Activated CD8-positive, alpha-beta memory T cell treated with anti-CD3 and anti-CD28 coated beads for 36 hours (primary cell): ENCODE results near the gene AKR1E2. TPM values are rescaled to one million over a fixed set of nuclear protein-coding genes. Genes with fewer than 3 reads are reported as not detected.

Experiments used
- CTCF ChIA-PET: fragments of 350-600 bp; sonication (Branson Sonifier 250); formaldehyde crosslinking; loops from one replicate; lab custom pipeline; 2021; ENCODE audit warnings: antibody characterized with exemption; lab: Charles Lee
- POLR2A ChIA-PET: fragments of 350-600 bp; sonication (Branson Sonifier 250); formaldehyde crosslinking; loops from one replicate; lab custom pipeline; 2021; ENCODE audit warnings: antibody characterized with exemption; lab: Charles Lee
- total RNA-seq, 2 experiments: library from RNA; stranded (reverse); gene quantifications; one replicate each; pipeline ENCODE4 v1.2.3, GENCODE V29; 2021

The AKR1E2 gene
- total RNA-seq, 2 experiments from 2014 or later, result 2.0 to 3.2 TPM

DNA sequence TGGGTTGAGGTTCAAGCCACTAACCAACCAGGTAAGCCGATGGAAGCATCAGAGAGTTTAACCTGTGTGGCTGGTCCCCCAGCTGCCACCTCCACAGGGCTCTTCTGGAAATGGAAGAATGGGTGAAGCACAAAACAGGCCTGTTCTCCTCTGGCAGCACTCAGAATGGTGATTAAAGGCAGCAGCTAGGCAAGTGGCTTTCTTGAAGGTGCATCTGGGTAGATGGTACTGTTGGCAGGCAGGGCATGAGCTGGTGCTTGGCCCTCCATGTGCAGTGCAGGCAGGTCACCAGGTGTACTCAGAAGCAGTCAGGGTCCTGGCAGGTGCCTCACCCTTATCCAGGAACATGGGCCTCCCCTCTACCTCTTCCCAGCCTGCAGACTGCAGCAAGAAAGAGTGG, 11.5 kb downstream of the AKR1E2 start:
- ChIA-PET CTCF (interaction anchor here (0.7 to 1.8 kb wide), 2 partner anchors 10 to 23 kb away, joined by 3 to 4 read pairs; no protein-coding TSS in a partner anchor), POLR2A (no interaction called here)

DNA sequence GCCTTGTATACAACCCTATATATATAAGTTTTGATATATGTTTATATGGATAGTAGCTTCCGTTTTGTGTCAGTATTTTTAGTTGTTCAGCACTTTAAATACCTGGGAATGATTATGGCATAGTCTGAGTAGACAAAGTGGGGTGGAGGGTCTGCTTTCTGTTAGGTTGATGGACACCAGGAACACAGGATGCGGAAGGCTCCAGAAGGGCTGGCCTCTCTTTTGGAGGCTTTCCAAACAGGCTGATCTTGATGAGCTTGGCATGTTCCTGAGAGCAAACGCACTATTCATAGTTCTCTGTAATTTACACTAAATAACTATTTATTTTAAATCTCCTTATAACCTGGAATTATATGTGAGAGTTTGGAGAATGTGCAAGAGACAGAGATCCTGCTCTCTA, 12.7 kb downstream of the AKR1E2 start:
- ChIA-PET POLR2A (interaction anchor here (0.6 kb wide), 1 partner anchor 589 kb away, joined by 11 read pairs; no protein-coding TSS in a partner anchor), CTCF (interaction anchor here (1.5 to 1.8 kb wide), 2 partner anchors 11 kb away, joined by 4 read pairs; no protein-coding TSS in a partner anchor)

DNA sequence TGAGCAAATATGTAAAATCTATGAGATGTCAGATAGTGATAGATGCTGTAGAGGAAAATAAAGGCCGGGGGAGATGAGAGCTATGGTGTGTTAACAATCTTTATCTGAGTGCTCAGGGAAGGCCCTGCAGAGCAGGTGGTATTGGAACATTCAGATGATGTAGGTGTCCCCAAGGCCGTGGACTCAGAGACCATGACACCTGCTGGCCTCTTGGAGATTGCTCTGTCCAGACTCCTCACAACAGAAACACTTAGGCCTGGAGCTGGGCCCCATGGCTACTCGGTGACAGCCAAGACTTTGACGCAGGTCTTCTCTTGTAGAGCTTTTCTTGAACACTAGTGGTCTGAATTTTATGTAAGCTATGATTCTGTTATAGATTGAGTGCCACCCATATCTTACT, 13.3 kb downstream of the AKR1E2 start:
- CTCF ChIA-PET, result interaction anchor here (1.5 kb wide), 1 partner anchor 10 kb away, joined by 4 read pairs; no protein-coding TSS in a partner anchor

DNA sequence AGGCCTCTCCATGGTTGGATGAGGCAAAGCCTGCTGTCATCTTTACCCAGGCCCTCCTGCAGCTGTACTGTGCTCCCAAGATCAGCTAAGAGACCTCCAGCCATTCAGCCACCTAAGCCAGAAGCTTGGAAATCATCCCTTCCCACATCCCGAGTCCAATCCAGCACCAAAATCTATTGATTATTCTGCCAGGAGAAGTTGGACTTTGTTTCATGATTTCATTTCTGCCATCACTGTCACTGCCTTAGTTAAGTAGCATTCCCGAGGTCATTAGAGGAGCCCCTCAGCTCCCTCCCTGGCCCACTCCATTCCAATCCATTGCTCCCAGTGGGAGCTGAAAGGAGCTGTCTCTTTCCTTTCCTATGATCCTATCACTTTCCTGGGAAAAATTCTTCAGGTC, 14.1 kb downstream of the AKR1E2 start:
- ChIA-PET CTCF (interaction anchor here (0.9 to 1.1 kb wide), 2 partner anchors 9 to 25 kb away, joined by 3 to 5 read pairs; no protein-coding TSS in a partner anchor), POLR2A (no interaction called here)

More for the DNA sequence above, 13.3 kb downstream of the AKR1E2 start:
- POLR2A ChIA-PET, result interaction anchor here (0.6 kb wide), 1 partner anchor 589 kb away, joined by 11 read pairs; no protein-coding TSS in a partner anchor

DNA sequence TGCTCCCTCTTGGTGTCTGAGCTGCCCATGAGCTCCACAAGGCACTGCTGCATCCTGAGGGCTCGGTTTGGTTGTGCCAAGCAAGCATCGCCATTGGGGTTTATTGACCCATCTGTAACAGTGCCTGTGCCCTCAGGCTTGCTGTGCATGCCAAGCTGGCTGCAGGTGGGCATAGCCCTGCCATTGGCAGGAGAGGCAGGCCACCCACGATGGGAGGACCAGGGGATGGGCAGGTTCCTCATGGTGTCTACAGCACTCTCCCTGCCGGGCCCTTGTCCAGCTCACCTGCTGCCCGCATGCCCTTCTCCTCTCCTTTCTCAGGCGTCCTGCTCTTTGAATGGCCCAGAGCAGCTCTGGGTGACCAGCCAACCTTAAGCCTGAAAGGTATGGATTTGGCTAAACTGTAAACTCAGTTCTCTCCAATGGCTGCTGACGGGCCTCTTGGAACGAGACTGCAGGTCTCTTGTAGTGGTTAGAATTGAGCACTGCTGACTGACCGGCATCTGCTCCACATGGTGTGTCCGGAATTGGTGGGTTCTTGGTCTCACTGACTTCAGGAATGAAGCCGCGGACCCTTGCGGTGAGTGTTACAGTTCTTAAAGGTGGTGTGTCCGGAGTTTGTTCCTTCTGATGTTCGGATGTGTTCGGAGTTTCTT, 17.6 kb downstream of the AKR1E2 start:
- POLR2A ChIA-PET, result no interaction called here
- CTCF ChIA-PET, result no interaction called here

DNA sequence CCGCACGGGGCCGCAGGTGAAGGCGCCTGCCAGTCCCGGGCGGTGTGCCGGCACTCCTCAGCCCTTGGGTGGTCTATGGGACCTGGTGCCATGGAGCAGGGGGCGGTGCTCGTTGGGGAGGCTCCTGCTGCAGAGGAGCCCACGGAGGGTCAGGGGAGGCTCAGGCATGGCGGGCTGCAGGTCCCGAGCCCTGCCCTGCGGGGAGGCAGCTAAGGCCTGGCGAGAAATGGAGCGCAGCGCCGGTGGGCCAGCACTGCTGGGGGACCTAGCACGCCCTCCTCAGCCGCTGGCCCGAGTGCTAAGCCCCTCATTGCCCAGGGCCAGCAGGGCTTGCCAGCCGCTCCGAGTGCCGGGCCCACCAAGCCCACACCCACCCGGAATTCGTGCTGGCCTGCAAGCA, 18.9 kb downstream of the AKR1E2 start:
- CTCF ChIA-PET, result no interaction called here
- POLR2A ChIA-PET, result no interaction called here

DNA sequence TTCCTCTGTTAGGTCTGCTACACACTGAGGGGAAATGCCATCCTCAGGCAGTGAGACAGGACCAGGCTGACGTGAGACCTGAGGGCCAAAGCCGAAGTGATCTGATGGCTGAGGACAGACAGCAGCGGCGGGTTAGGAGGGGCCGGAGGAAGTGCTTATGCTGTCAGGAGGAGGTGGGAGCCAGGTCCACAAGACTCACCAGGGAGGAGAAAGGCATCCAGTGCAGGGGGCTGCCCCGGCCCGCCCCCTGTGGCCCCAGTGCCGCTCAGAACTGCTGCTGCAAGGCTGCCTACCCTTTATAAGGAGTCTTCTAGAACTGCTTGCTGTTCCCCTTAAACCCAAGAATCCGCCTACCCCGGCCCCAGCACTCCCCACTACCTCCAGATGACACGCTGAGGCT, 19.8 kb downstream of the AKR1E2 start:
- ChIA-PET POLR2A (no interaction called here), CTCF (no interaction called here)

DNA sequence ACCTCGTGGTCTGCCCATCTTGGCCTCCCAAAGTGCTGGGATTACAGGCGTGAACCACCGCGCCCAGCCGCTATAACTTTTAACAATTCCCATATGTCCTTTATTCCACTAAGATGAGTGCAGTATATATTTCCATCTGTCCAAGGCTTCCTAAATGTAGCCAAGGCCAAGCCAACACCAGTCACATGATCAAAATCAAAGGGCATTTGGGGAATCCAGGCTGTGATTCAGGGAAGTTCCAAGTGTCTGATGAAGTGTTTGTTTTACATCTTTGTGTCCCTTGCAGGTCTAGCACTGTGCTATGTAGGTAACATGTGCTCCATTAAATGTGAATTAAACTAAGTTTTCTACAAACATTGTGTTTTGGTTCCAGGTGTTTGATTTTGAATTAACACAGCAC, 20.8 kb downstream of the AKR1E2 start:
- POLR2A ChIA-PET, result no interaction called here
- CTCF ChIA-PET, result no interaction called here

DNA sequence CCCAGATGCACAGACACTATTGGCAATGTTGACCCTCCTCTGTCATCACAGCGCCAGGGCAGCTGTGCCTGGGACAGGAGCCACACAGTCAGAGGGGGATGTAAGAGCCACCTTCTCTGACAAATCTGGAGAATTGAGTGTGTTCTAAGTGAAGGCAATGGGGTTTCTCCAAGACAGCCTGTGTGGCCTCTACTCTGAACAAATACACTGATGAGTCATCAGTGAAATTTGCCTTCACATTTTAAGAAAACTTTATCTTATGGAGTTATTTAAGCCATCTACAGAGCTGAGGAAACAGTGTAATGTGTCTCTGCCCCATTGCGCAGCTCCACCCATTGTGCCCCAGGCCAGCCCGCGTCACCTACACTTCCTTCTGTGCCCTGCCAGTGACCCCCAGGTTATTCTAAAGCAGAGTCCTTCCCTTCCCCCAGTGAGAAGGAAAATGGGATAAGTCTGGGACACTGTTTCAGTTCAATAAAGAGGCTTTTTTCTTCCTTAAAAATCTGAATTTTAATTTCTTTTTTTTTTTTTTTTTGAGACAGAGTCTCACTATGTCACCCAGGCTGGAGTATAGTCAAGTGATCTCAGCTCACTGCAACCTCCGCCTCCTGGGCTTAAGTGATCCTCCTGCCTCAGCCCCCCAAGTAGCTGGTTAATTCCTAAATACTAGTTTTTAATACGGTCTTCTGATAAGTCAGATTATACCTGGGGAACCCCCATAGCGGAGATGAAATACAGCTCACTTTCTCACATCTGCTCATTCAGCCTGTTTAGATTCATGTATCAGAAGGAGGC, 21.8 kb downstream of the AKR1E2 start:
- ChIA-PET POLR2A (no interaction called here), CTCF (interaction anchor here (1.5 kb wide), 1 partner anchor 134 kb away, joined by 3 read pairs; no protein-coding TSS in a partner anchor)

DNA sequence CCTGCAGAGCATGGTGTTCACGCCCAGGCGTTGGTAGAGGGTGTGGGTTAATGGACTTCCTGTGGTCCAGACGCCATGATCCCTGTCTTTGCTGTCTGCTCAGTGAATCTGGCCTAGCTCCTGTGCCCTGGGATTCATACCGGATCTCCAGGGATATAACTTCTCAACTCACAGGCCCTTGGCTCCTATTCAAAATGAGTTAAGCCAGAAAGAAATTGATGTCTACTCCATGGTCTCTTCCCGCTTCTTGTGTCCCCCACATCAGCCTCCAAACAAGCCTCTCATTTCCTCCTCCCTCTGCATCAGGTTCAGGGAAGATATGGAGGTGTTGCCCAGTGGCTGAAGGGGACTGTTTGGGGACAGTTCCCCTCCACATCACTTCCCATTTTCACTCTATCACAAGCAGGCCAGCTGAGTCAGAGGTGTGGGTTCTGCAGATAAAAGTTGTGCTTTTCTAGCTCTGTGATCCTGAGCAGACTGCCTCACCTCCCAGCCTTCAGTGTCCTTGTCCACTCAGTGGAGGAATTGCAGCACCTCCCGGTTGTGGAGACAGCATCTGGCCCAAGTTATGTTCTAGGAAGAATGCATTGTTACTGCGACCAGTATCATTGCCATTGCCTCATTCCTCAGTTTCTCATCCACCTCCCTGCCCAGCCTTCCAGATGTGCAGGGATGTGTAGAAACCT, 22.5 kb downstream of the AKR1E2 start:
- ChIA-PET CTCF (interaction anchor here (1.1 to 2.0 kb wide), 6 partner anchors 8 to 587 kb away, joined by 3 to 12 read pairs (median 4); no protein-coding TSS in a partner anchor), POLR2A (no interaction called here)

DNA sequence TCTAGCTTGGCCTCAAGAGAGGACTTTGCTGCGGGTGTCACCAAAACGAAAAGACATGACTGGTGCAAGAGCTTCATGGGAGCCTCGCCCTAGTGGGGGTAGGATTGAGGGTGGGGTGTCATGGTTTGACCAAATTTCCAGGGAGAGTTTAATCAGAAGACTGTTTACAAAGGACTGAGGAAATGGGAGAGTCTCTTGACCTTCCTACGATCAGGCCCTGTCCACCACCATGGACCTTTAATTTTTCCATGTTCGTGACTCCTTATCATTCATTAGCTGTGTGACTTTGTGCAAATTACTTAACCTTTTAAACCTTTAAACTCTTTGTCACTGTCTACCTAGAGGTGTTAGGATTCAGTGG, 23.0 kb downstream of the AKR1E2 start:
- CTCF ChIA-PET, result interaction anchor here (1.1 to 2.0 kb wide), 12 partner anchors 9 to 774 kb away, joined by 3 to 12 read pairs (median 3); no protein-coding TSS in a partner anchor
- POLR2A ChIA-PET, result no interaction called here

DNA sequence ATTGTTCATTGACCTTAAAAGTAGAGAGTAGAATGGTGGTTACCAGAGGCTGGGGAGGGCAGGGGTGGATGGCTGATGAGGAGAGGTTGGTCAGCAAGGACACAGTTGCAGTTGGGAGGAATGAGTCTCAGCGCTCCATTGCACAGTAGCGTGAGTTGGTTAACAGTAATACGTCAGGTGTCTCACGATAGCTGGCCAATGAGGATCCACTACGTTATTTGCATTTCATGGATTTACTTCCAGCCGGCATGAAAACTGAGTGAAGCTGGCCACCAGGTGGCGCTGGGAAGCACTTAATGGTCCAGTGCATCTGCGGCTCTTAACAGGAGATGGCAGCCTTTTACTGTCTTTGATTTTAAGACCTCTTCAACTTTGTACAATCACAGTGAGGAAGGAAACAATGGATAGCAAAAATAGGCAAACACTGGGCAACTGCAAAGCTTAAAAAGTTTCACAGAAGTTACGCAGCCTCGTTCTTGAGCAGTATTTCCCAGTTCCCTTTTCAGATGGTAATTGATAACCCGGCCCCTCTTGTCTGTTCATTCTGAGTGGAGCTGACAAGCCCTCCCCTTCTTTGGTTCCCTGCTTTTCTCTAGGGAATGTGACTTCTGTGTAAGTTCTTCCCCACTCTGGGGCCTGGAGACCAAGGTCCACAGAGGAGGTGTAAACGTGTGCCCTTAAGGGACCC, 23.7 kb downstream of the AKR1E2 start:
- CTCF ChIA-PET, result interaction anchor here (0.5 to 2.0 kb wide), 18 partner anchors 9 to 773 kb away, joined by 3 to 12 read pairs (median 3); no protein-coding TSS in a partner anchor
- POLR2A ChIA-PET, result no interaction called here

DNA sequence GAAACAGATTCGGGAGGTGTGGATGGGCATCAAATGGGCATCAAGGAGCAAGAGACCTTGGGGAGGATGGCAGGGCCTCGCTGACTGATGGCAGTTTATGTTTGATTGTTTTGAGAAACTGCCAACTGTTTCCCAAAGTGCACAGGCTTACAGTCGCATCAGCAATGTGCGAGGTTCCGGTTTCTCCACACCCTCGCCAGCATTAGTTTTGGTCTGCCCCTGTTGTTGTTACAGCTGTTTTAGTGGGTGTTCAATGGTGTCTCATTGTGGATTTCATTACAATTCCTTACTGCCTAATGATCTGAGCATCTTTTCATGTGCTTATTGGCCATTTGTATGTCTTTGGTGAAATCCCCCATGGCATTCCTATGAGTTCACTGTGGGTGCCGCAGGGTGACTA, 24.4 kb downstream of the AKR1E2 start:
- CTCF ChIA-PET, result interaction anchor here (0.5 to 2.0 kb wide), 16 partner anchors 8 to 773 kb away, joined by 3 to 12 read pairs (median 4); no protein-coding TSS in a partner anchor

DNA sequence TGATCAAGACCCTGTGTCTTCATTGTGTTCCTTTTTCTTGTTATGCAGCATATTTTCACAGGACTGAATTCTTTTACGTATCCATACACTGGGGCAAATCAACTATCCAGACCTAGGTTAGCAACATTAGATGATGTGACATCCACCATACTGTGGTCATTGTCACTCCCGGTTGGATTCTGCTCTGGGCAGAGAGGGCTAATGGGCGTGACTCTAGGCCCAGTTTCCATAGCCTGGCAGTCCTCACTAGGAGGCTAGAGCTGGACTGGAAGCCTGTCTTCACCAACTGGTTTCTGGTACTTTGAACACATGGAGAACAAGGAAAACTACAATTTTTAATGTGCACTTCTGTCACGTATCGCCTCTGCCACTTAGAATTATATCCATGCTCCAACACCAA, 25.2 kb downstream of the AKR1E2 start:
- ChIA-PET POLR2A (no interaction called here), CTCF (no interaction called here)

More for the DNA sequence above, 24.4 kb downstream of the AKR1E2 start:
- POLR2A ChIA-PET, result no interaction called here

DNA sequence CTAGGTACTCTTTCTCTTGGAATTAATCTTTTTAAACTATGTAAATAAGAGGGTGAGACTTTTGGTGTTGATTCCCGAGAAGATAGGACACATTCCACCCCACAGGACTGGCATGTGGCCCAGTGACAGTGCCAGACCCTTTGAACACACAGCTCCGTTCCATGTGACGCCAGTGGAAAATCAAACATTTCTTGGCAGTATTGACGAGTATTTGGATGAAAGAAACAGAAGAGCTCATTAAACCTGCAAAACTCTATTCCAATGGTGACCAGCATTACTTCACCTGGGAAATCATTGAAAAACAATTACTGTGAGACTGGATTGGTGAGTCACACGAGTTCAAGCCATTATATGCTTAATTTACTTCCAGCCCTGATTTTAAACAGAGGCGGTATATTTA, 25.8 kb downstream of the AKR1E2 start:
- ChIA-PET POLR2A (no interaction called here), CTCF (interaction anchor here (1.3 kb wide), 1 partner anchor 37 kb away, joined by 3 read pairs; no protein-coding TSS in a partner anchor)

DNA sequence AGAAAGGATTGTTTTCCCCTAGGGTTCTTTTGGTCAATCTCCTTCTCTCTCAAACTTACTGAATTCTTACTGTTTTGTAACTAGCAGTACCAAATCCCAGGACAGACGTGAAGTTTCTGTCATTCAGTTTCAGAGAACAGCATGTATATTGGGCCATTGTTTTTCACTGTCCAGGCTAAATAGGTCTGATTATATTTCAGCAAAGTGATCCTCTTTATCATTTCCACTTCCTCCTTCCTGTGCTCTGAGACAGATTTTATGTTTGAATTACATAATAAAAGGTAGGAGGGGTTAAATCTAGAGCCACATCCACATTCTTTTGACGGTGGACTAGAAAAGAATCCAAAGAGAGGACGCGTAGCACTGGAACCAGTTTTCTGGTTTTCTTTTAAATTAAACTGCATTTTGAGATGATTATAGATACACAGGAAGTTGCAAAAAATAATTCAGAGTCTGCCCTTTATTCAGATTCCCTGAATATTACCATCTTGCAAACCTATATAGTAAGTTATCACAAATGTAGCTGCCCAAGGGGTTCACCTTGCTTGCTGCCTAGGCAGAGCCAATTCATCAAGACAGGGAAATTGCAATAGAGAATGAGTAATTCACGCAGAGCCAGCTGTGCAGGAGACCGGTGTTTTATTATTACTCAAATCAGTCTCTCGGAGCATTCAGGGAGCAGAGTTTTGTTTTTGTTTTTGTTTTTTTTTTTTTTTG, 40.1 kb downstream of the AKR1E2 start:
- ChIA-PET CTCF (no interaction called here), POLR2A (no interaction called here)

DNA sequence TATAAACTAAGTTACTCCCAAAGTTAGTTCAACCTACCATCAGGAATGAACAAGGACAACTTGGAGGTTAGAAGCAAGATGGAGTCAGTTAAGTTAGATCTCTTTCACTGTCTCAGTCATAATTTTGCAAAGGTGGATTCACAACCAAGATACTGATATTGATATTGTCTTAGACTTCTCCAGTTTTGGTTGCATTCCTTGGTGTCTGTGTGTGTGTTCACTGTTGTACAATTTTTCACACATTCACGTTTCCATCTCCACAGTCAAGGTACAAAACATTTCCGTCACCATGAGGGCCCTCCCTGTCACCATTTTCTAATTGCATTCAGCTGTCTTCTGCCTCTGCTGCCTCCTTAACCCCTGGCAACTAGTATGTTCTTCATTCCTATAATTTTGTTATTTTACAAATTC, 41.1 kb downstream of the AKR1E2 start:
- POLR2A ChIA-PET, result no interaction called here
- CTCF ChIA-PET, result no interaction called here
